DOHH2 (cell line): ENCODE data around the gene MSS51.

Source experiments
- H3F3A ChIP-seq: fragments of 200-600 bp; sonication (generic), shearing (Covaris generic); 2 replicates; pipeline ENCODE4 v1.6.0; 2016; ENCODE audit warnings: antibody characterized with exemption, mild to moderate bottlenecking; ENCODE audit not compliant: control insufficient read depth, insufficient read depth
- H3K27ac ChIP-seq: fragments of 200-600 bp; sonication (generic); 2 replicates; pipeline ENCODE4 v1.5.1; 2014; ENCODE audit warnings: low read depth, mild to moderate bottlenecking, low read length, moderate library complexity
- H3K27me3 ChIP-seq: fragments of 200-600 bp; sonication (generic); 2 replicates; pipeline ENCODE4 v1.6.1; 2014; ENCODE audit warnings: mild to moderate bottlenecking, low read length, mixed read lengths; ENCODE audit not compliant: control insufficient read depth
- H3K36me3 ChIP-seq: fragments of 200-600 bp; sonication (generic); 2 replicates; pipeline ENCODE4 v1.6.1; 2014; ENCODE audit warnings: mild to moderate bottlenecking, low read length, moderate library complexity, mixed read lengths; ENCODE audit not compliant: control insufficient read depth
- H3K4me1 ChIP-seq: fragments of 200-600 bp; sonication (generic); 2 replicates; pipeline ENCODE4 v1.6.1; 2014; ENCODE audit warnings: mild to moderate bottlenecking, low read length, mixed read lengths; ENCODE audit not compliant: control insufficient read depth
- H3K4me2 ChIP-seq: fragments of 200-600 bp; sonication (generic); 2 replicates; pipeline ENCODE4 v1.6.0; 2014; ENCODE audit warnings: mild to moderate bottlenecking, low read length, moderate library complexity
- H3K4me3 ChIP-seq: fragments of 200-600 bp; sonication (generic); 2 replicates; pipeline ENCODE4 v1.5.1; 2014; ENCODE audit warnings: mild to moderate bottlenecking, low read length, mixed read lengths
- H3K79me2 ChIP-seq: fragments of 200-600 bp; sonication (generic); 2 replicates; pipeline ENCODE4 v1.6.1; 2014; ENCODE audit warnings: mild to moderate bottlenecking, low read length, mixed read lengths; ENCODE audit not compliant: control insufficient read depth
- H3K9me2 ChIP-seq: fragments of 200-600 bp; sonication (generic); replicated peaks from 2 replicates; pipeline ENCODE4 v1.6.1; 2014; ENCODE audit warnings: mild to moderate bottlenecking, low read length, mixed read lengths; ENCODE audit not compliant: control insufficient read depth
- H3K9me3 ChIP-seq: fragments of 200-600 bp; sonication (generic); 2 replicates; pipeline ENCODE4 v1.6.1; 2014; ENCODE audit warnings: antibody characterized with exemption, low read length, mixed read lengths; ENCODE audit not compliant: control insufficient read depth, insufficient read depth
- H4K20me1 ChIP-seq: fragments of 200-600 bp; sonication (generic); 2 replicates; pipeline ENCODE4 v1.6.0; 2014; ENCODE audit warnings: low read depth, mild to moderate bottlenecking, antibody characterized with exemption, low read length, moderate library complexity; ENCODE audit not compliant: control insufficient read depth, insufficient read depth
- EZH2phosphoT487 ChIP-seq: fragments of 200-600 bp; sonication (generic); IDR thresholded peaks from 2 replicates; pipeline ENCODE4 v1.6.1; 2017; ENCODE audit warnings: borderline replicate concordance, mild to moderate bottlenecking, antibody characterized with exemption, low read length, moderate library complexity, mixed read lengths
- TF ChIP-seq, protein P1 (sequence below): fragments of 200-600 bp; sonication (generic); IDR thresholded peaks from one replicate; pipeline ENCODE4 v1.5.1; 2014; ENCODE audit warnings: antibody characterized with exemption, mild to moderate bottlenecking, low read depth, low read length; ENCODE audit not compliant: poor library complexity, severe bottlenecking

MSS51 gene

DNA sequence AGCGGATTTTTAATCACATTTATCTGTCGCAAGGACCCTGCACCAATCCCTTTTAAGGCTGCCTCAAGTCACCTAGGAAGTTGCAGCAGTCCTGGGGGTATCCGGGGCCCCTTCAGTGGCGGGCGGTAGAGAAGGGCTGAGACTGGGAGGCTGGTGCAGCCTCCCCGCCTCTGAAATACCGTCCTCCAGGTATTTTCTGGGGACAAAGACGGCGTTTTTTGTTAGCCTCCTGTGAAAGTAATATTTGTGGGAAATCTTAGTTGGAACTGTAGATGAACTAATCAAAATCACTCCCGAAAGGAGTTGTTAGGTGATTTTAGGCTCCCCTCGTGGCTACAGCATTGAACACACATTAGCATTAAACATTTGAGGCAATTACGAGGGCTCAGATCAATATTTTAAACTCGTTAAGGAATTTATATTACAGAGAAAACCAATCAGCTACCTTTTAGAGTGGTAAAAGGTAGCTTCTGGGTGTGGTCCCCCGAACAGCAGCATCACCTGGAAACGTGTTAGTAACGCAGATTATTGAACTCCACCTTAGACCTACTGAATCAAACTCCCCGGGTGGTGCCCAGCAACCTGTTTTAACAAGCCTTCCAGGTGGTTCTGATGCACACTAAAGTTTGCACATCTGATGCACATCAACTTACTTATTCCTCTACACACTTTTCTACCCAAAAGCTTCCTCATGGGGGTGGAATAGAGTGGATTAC lies 19.0 kb downstream of the MSS51 start:
- TF ChIP-seq, protein P1, sequence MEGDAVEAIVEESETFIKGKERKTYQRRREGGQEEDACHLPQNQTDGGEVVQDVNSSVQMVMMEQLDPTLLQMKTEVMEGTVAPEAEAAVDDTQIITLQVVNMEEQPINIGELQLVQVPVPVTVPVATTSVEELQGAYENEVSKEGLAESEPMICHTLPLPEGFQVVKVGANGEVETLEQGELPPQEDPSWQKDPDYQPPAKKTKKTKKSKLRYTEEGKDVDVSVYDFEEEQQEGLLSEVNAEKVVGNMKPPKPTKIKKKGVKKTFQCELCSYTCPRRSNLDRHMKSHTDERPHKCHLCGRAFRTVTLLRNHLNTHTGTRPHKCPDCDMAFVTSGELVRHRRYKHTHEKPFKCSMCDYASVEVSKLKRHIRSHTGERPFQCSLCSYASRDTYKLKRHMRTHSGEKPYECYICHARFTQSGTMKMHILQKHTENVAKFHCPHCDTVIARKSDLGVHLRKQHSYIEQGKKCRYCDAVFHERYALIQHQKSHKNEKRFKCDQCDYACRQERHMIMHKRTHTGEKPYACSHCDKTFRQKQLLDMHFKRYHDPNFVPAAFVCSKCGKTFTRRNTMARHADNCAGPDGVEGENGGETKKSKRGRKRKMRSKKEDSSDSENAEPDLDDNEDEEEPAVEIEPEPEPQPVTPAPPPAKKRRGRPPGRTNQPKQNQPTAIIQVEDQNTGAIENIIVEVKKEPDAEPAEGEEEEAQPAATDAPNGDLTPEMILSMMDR, result no peak
- no peak for TF ChIP-seq EZH2phosphoT487
- H3K4me2 ChIP-seq, result peak overlapping the region; percentile 100
- H3K27me3 ChIP-seq, result no peaks in the 10 kb centered on the region
- H4K20me1 ChIP-seq, result no peaks in the 10 kb centered on the region
- H3K4me1 ChIP-seq, result peaks cover 16% of the 10 kb centered on the region
- H3K79me2 ChIP-seq, result peaks cover 42% of the 10 kb centered on the region
- H3K4me3 ChIP-seq, result peak overlapping the region; percentile 96
- peaks cover 4% of the 10 kb centered on the region; the same call in 1 of the 2 replicates for H3F3A ChIP-seq
- H3K9me2 ChIP-seq, result no peaks in the 10 kb centered on the region
- H3K36me3 ChIP-seq, result 0 out of 2 replicates have a peak, but pooled peaks cover 5% of the 10 kb centered on the region
- H3K9me3 ChIP-seq, result no peaks in the 10 kb centered on the region
- H3K27ac ChIP-seq, result no peak overlapping the region

DNA sequence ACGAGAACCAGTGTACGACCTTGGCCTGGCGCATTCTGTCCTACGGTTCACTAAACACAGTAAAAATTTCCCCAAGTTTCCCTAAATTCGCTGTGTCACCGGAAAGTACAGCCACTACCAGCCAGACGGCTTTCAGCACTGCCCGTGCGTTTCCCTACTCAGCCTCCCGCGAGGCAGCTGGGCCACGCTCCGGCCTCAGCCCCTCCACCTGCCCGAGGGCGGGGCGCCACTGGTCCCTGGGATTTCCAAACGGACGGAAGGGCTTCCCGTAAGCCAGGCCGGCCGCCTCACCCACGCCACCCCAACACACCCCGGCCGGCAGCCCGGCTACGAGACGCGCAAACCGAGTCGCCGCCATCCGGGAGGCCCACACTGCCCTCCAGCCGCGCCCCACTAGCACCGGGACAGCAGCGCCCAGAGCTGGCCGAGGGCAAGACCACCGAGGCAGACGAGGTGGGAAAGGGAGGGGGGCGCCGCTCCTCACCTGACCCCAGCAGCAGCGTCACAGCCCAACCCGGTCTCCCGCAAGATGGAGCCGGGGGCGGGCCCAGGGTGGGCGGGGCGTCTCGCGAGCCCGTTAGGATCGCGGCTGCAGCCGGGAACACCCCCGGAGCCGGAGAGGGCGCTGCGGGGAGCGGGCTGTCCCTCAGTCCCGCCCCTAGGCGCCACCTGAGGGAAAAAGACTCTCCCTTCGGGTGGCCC lies 19.7 kb downstream of the MSS51 start, which contains the start of gene ANXA7:
Gene ANXA7, minus strand, starts transcription at position 531 of the 702 bp plus-strand sequence. CDS start 13,202 bp downstream, outside the sequence.
- Histone ChIP-seq H3K36me3 (0 out of 2 replicates have a peak, but pooled peaks cover 5% of the 10 kb centered on the region), H3K4me3 (peak within 1 kb of the TSS; percentile 96), H3K27me3 (no peaks in the 10 kb centered on the region), H3K4me2 (peak within 1 kb of the TSS; percentile 100), H4K20me1 (no peaks in the 10 kb centered on the region), H3F3A (0 out of 2 replicates have a peak, but pooled peaks cover under 1% of the 10 kb centered on the region), H3K27ac (peak within 1 kb of the TSS; percentile 46), H3K9me2 (no peaks in the 10 kb centered on the region), H3K79me2 (peaks cover 49% of the 10 kb centered on the region), H3K4me1 (peaks cover 16% of the 10 kb centered on the region), H3K9me3 (no peaks in the 10 kb centered on the region)
- TF ChIP-seq EZH2phosphoT487, result no peak
- TF ChIP-seq, protein P1, result peak; percentile 35

DNA sequence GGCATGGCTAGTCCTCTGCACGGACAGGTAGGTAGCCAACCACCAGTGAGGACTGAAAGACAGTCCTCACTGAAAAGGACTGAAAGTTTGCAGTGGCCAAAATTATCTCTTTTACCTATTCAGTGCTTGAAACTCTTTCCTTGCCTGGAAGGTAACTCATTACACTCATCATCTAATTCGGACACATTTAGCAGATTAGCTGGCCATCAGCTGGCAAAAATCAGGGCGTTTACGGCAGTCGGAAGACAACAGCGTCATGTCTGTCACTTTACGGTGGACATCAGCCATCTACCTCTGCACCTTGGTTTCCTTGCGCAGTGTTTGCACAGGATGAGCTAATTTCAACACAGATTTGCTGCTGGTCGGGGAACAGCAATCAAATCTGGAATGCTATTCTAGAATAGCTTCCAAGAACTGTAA lies 20.2 kb downstream of the MSS51 start:
- Histone ChIP-seq H3K27me3 (no peaks in the 10 kb centered on the region), H3K4me2 (peak overlapping the region; percentile 100), H3K79me2 (peaks cover 55% of the 10 kb centered on the region), H3K27ac (peak overlapping the region; percentile 46), H3K9me3 (no peaks in the 10 kb centered on the region), H3K36me3 (0 out of 2 replicates have a peak, but pooled peaks cover 5% of the 10 kb centered on the region), H4K20me1 (no peaks in the 10 kb centered on the region), H3K4me1 (peaks cover 16% of the 10 kb centered on the region), H3K9me2 (no peaks in the 10 kb centered on the region), H3K4me3 (peak overlapping the region; percentile 96), H3F3A (no peaks in the 10 kb centered on the region)
- TF ChIP-seq EZH2phosphoT487, result no peak
- TF ChIP-seq, protein P1, result no peak
